Activated CD8-positive, alpha-beta memory T cell treated with anti-CD3 and anti-CD28 coated beads, Interleukin-2, amount 50 U/mL, for 4 hours (primary cell): Measurements from ENCODE around the gene FGD2.
"Not testable (repeated sequence)": the region's sequence is repeated elsewhere in the genome, so short reads cannot be mapped to it uniquely, and the experiment has no call there.

ENCODE experiments used
- DNase-seq: peaks from one replicate; pipeline ENCODE4 v3.0.0-alpha.2; 2020

The FGD2 gene

GRCh38 chr6:37043091-37043490 lies 37.6 kb downstream of the FGD2 start:
- not testable (repeated sequence) for DNase-seq

- no peak for DNase-seq
Observed at GRCh38 chr6:37047346-37047688, 41.9 kb downstream of the FGD2 start.

DNA sequence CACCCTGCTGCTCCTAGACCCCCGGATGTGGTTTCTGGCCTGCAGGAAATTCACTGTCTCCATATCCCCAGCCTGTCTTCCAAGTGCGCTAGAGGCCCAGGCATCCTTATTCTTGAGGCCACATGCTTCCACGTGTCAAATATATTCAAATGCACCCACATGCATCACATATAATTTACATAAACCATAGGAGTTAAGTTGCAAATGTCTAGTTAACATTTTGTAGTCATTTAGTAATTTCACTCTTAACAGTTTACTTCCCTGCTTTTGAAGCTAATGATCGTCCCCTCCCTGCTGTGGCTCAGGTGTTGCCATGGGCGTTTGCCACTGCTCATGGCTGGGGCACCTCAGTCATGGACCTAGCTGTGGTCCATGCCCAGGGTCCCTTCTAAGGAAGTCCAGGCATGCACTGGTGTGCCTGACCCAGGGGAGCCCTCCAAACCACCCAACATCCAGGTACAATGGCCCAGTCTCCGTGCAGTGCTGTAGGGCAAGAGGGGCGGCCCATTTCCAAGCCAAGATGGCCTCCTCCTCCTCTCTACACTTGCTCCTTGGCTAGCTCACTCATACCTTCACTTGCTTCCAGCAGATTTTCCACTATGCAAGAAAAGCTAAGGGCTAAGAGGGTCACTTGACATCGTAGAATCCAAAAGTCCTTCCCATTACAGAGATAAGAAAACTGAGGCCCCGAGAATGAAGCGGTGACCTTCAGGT lies 42.4 kb downstream of the FGD2 start:
- no peak for DNase-seq

GRCh38 chr6:37048403-37048850 lies 43.0 kb downstream of the FGD2 start:
- no peak for DNase-seq

- DNase-seq: peak; percentile 75
Observed at GRCh38 chr6:37048851-37049757, 43.6 kb downstream of the FGD2 start.

- no peak for DNase-seq
Observed at GRCh38 chr6:37049758-37050044, 44.2 kb downstream of the FGD2 start.

GRCh38 chr6:37050045-37050853 lies 44.8 kb downstream of the FGD2 start:
- peak; percentile 55 for DNase-seq

DNA sequence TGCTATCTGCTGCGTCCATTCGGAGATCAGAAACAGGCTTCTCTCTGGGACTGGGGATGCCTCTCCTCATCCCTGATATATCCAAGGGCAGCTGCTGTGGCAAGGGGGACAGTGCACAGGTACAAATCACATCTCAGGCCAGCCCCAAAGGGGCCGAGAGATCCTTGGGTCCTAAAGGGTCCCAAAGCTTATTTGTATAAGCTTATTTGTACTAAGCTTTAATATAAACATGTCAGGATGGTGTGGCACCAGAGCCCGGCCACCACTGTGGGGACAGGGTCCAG lies 45.3 kb downstream of the FGD2 start:
- DNase-seq: no peak

- DNase-seq: peak; percentile 93
Observed at GRCh38 chr6:37051138-37052026, 45.9 kb downstream of the FGD2 start.

DNA sequence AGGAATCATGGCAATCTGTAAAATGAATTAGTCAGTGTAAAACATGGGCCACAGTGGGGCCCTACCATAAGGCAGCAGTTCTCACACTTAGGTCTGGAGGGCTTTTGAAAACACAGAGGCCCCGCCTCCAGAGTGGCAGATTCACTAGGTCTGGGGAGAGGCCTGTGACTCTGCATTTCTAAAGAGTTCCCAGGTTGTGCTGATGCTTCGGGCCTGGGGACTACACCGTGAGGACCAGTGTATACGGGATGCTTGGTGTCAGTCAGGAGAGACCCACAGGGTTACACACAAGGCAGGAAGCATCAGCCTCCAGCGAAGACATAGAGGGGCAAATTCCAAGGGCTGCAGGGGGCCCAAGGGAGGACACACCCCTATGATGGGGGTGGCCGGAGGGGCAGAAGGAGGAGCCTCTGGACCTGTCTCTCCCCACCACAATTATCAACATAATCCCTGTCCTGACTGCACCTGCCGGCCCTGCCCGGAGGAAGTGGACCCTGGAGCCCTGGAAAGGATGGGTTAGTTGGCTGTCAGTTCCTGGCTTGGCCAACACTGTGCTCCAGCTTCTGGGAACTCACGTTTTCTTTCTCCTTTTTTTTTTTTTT lies 46.7 kb downstream of the FGD2 start:
- DNase-seq: no peak

GRCh38 chr6:37053683-37054082 lies 48.2 kb downstream of the FGD2 start:
- no peak for DNase-seq

GRCh38 chr6:37054171-37054570 lies 48.7 kb downstream of the FGD2 start:
- no peak for DNase-seq

GRCh38 chr6:37054580-37054979 lies 49.1 kb downstream of the FGD2 start:
- no peak for DNase-seq

- no peak for DNase-seq
Observed at GRCh38 chr6:37056112-37056403, 50.6 kb downstream of the FGD2 start.

- DNase-seq: no peak
Observed at GRCh38 chr6:37056439-37057127, 51.1 kb downstream of the FGD2 start.

GRCh38 chr6:37057128-37057471 lies 51.6 kb downstream of the FGD2 start:
- DNase-seq: no peak

- no peak for DNase-seq
Observed at GRCh38 chr6:37057678-37058077, 52.2 kb downstream of the FGD2 start.

DNA sequence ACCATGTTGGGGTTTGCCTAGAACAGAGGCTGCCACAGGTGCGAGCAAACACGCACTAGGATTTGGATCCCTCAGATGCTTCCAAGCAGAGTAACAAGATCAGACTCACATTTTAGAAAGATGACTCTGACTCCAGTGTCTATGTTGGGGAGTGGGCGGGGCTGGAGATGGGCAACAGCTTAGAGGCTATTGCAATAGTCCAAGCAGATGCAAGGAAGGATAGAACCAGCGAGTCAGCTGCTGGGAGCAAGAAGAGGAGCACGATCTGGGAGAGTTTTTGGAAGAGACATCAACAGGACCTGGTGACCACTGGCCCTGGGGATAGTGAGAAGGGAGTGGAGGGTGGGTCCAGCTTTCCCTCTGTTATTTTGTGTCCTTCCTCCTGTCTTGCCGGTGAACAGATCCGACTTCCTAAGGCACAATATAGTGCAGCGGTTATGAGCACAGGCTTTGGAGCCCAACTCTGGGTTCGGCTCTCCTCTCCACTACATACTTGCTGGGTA lies 52.7 kb downstream of the FGD2 start:
- DNase-seq: no peak

DNA sequence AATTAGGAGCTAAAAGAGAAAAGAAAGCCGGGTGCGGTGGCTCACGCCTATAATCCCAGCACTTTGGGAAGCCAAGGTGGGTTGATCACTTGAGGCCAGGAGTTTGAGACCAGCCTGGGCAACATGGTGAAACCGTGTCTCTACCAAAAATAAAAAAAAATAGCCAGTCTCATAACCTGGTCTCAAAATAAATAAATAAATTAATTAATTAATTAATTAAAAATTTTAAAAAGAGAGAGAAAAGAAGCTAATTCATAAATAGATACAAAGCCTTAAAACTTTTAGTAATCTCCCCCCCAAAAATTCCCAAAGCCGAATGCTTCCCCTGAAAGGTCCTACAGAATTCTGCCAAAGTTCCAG lies 53.5 kb downstream of the FGD2 start:
- DNase-seq: not testable (repeated sequence)

GRCh38 chr6:37059344-37060194 lies 54.1 kb downstream of the FGD2 start:
- no peak for DNase-seq

DNA sequence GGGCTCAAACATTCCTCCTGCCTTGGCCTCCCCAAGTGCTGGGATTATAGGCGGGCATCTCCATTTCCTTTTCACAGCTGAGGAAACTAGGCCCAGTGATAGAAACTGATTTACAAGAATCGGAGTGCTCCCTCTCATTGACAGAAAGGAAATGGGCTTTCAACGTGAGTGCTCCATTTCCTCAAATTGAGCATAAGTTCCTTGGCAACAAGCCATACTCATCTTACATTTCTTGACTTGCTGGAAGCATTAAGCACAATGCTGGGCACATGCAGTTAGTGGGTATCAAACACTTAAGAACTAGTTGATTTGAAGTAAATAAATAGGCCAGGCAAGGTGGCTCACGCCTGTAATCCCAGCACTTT lies 54.7 kb downstream of the FGD2 start:
- DNase-seq: no peak
